Activated naive CD8-positive, alpha-beta T cell treated with anti-CD3 and anti-CD28 coated beads, Interleukin-2, amount 50 U/mL, for 16 hours (primary cell): ENCODE results near the gene RBM28.
"Not testable (repeated sequence)": the region's sequence is repeated elsewhere in the genome, so short reads cannot be mapped to it uniquely, and the experiment has no call there.

ENCODE experiments used
- DNase-seq: peaks from one replicate; pipeline ENCODE4 v3.0.0-alpha.2; 2020; ENCODE audit warnings: low read depth, low spot score

Gene RBM28

GRCh38 chr7:128287556-128287955 is 56.2 kb downstream of the RBM28 start:
- DNase-seq, result no peak

GRCh38 chr7:128284102-128284501 is 59.6 kb downstream of the RBM28 start:
- DNase-seq, result no peak

- no peak for DNase-seq
Measured at GRCh38 chr7:128281605-128282380, 61.9 kb downstream of the RBM28 start.

GRCh38 chr7:128280451-128280850 is 63.3 kb downstream of the RBM28 start:
- not testable (repeated sequence) for DNase-seq

- DNase-seq, result no peak
Measured at GRCh38 chr7:128279124-128279713, 64.5 kb downstream of the RBM28 start.

- DNase-seq, result no peak
Measured at GRCh38 chr7:128278366-128278765, 65.3 kb downstream of the RBM28 start.

GRCh38 chr7:128275681-128276080 is 68.0 kb downstream of the RBM28 start:
- no peak for DNase-seq

GRCh38 chr7:128274884-128275603 is 68.7 kb downstream of the RBM28 start:
- DNase-seq, result no peak

GRCh38 chr7:128274246-128274883 is 69.3 kb downstream of the RBM28 start:
- no peak for DNase-seq

GRCh38 chr7:128271942-128272481 is 71.7 kb downstream of the RBM28 start:
- no peak for DNase-seq

- no peak for DNase-seq
Measured at GRCh38 chr7:128271471-128271941, 72.2 kb downstream of the RBM28 start.

- DNase-seq, result no peak
Measured at GRCh38 chr7:128270826-128271272, 72.9 kb downstream of the RBM28 start.

GRCh38 chr7:128268233-128268632 is 75.5 kb downstream of the RBM28 start:
- DNase-seq, result no peak

GRCh38 chr7:128267595-128267924 is 76.1 kb downstream of the RBM28 start:
- no peak for DNase-seq

GRCh38 chr7:128266883-128267594 is 76.7 kb downstream of the RBM28 start:
- no peak for DNase-seq

GRCh38 chr7:128266529-128266882 is 77.2 kb downstream of the RBM28 start:
- DNase-seq, result no peak

GRCh38 chr7:128265906-128266300 is 77.8 kb downstream of the RBM28 start:
- DNase-seq, result no peak

GRCh38 chr7:128265156-128265905 is 78.4 kb downstream of the RBM28 start:
- DNase-seq, result no peak

- DNase-seq, result no peak
Measured at GRCh38 chr7:128264477-128264876, 79.2 kb downstream of the RBM28 start.

- no peak for DNase-seq
Measured at GRCh38 chr7:128263420-128263819, 80.3 kb downstream of the RBM28 start.
